Neural cell (in vitro differentiated cells): Measurements from ENCODE around the gene COL27A1. TPM values are rescaled to one million over a fixed set of nuclear protein-coding genes. Genes with fewer than 3 reads are reported as not detected.

ENCODE experiments used
- H2AFZ ChIP-seq: fragments of 200-600, 300-800 bp; sonication (generic), shearing (Covaris generic); 2 replicates; pipeline ENCODE4 v1.6.0; 2014; ENCODE audit warnings: low read depth, mild to moderate bottlenecking, antibody characterized with exemption, low read length, moderate library complexity
- H3F3A ChIP-seq: fragments of 200-600 bp; shearing (Covaris generic); 2 replicates; pipeline ENCODE4 v1.6.1; 2016; ENCODE audit warnings: mild to moderate bottlenecking, moderate library complexity, mixed read lengths, antibody characterized with exemption, low read length; ENCODE audit not compliant: insufficient read depth, poor library complexity, severe bottlenecking
- H3K27ac ChIP-seq: fragments of 200-600, 300-800 bp; sonication (generic), shearing (Covaris generic); 2 replicates; pipeline ENCODE4 v1.5.1; 2014; ENCODE audit warnings: mild to moderate bottlenecking, low read length, moderate library complexity
- H3K27me3 ChIP-seq: fragments of 300-800, 200-600 bp; sonication (generic), shearing (Covaris generic); 2 replicates; pipeline ENCODE4 v1.6.0; 2014; ENCODE audit warnings: mild to moderate bottlenecking, low read depth, low read length, moderate library complexity; ENCODE audit not compliant: insufficient read depth
- H3K36me3 ChIP-seq: fragments of 300-800, 200-600 bp; sonication (generic), shearing (Covaris generic); 2 replicates; pipeline ENCODE4 v1.5.1; 2014; ENCODE audit warnings: mild to moderate bottlenecking, antibody characterized with exemption, low read length, moderate library complexity; ENCODE audit not compliant: insufficient read depth
- H3K4me2 ChIP-seq: fragments of 300-800, 200-600 bp; sonication (generic), shearing (Covaris generic); 2 replicates; pipeline ENCODE4 v1.6.0; 2014; ENCODE audit warnings: mild to moderate bottlenecking, low read length
- H3K4me3 ChIP-seq: fragments of 300-800, 200-600 bp; sonication (generic), shearing (Covaris generic); 2 replicates; pipeline ENCODE4 v1.5.1; 2014; ENCODE audit warnings: mild to moderate bottlenecking, low read length, moderate library complexity
- H3K79me2 ChIP-seq: fragments of 200-600 bp; shearing (Covaris generic); replicated peaks from 2 replicates; pipeline ENCODE4 v1.6.0; 2014; ENCODE audit warnings: mild to moderate bottlenecking, low read length, moderate library complexity; ENCODE audit not compliant: insufficient read depth
- H3K9ac ChIP-seq: fragments of 300-800, 200-600 bp; sonication (generic), shearing (Covaris generic); 2 replicates; pipeline ENCODE4 v1.6.1; 2016; ENCODE audit warnings: mild to moderate bottlenecking, low read length, mixed read lengths
- H3K9me2 ChIP-seq: fragments of 200-600 bp; shearing (Covaris generic); 2 replicates; pipeline ENCODE4 v1.6.1; 2016; ENCODE audit warnings: mild to moderate bottlenecking, low read length, mixed read lengths; ENCODE audit not compliant: insufficient read depth
- H3K9me3 ChIP-seq: fragments of 200-600, 300-800 bp; sonication (generic), shearing (Covaris generic); 2 replicates; pipeline ENCODE4 v1.6.1; 2016; ENCODE audit warnings: mild to moderate bottlenecking, mixed run types, low read length, moderate library complexity, mixed read lengths
- H4K20me1 ChIP-seq: fragments of 200-600 bp; shearing (Covaris generic); 2 replicates; pipeline ENCODE4 v1.6.1; 2016; ENCODE audit warnings: mild to moderate bottlenecking, mixed run types; ENCODE audit not compliant: insufficient read depth
- CTCF ChIP-seq: fragments of 450-650 bp; IDR thresholded peaks from 2 replicates; pipeline ENCODE4 v1.5.1; 2014; ENCODE audit warnings: antibody characterized with exemption, mild to moderate bottlenecking, moderate library complexity; ENCODE audit not compliant: poor library complexity, severe bottlenecking
- EP300 ChIP-seq: fragments of 450-650 bp; conservative IDR thresholded peaks from 2 replicates; pipeline ENCODE4 v1.6.1; 2014; ENCODE audit warnings: antibody characterized with exemption, mild to moderate bottlenecking, moderate library complexity; ENCODE audit not compliant: poor library complexity, severe bottlenecking
- EZH2 ChIP-seq: fragments of 200-600, 300-800 bp; shearing (Covaris generic), sonication (generic); IDR thresholded peaks from 2 replicates; pipeline ENCODE4 v1.6.1; 2014; ENCODE audit warnings: antibody characterized with exemption, low read length, borderline replicate concordance, mild to moderate bottlenecking; ENCODE audit not compliant: insufficient read depth, poor library complexity, severe bottlenecking
- MXI1 ChIP-seq: fragments of 450-650 bp; conservative IDR thresholded peaks from 2 replicates; pipeline ENCODE4 v1.6.1; 2014; ENCODE audit warnings: antibody characterized with exemption, mild to moderate bottlenecking; ENCODE audit not compliant: poor library complexity, severe bottlenecking
- POLR2AphosphoS5 ChIP-seq: IDR thresholded peaks from 2 replicates; pipeline ENCODE4 v1.6.1; 2012
- RAD21 ChIP-seq: fragments of 450-650 bp; conservative IDR thresholded peaks from 2 replicates; pipeline ENCODE4 v1.6.1; 2014; ENCODE audit warnings: antibody characterized with exemption, mild to moderate bottlenecking, moderate library complexity
- REST ChIP-seq: IDR thresholded peaks from 2 replicates; pipeline ENCODE4 v1.6.1; 2012; ENCODE audit warnings: borderline replicate concordance
- SMC3 ChIP-seq: fragments of 450-650 bp; conservative IDR thresholded peaks from 2 replicates; pipeline ENCODE4 v1.6.1; 2014; ENCODE audit warnings: antibody characterized with exemption, mild to moderate bottlenecking, moderate library complexity; ENCODE audit not compliant: poor library complexity
- TAF1 ChIP-seq: IDR thresholded peaks from 2 replicates; pipeline ENCODE4 v1.6.1; 2012; ENCODE audit warnings: low read depth
- polyA plus RNA-seq: library from polyadenylated mRNA; depleted of rRNA; stranded (reverse); fragments of >200 nt; gene quantifications from 2 replicates; pipeline ENCODE4 v1.2.3, GENCODE V29; 2014

The COL27A1 gene
- polyA plus RNA-seq, 1 donor from 2014 or later: 0.25 TPM

- H3K9ac ChIP-seq: no peak overlapping the region
- H3K9me3 ChIP-seq: no peaks in the 10 kb centered on the region
- no peaks in the 10 kb centered on the region for H3K27me3 ChIP-seq
- no peak overlapping the region for H3K27ac ChIP-seq
- H3K36me3 ChIP-seq: no peaks in the 10 kb centered on the region
- H4K20me1 ChIP-seq: no peaks in the 10 kb centered on the region
- no peak for TF ChIP-seq POLR2AphosphoS5
- TF ChIP-seq EZH2: no peak
- TF ChIP-seq MXI1: no peak
- no peak for TF ChIP-seq SMC3
- TF ChIP-seq TAF1: no peak
- no peaks in the 10 kb centered on the region for H3F3A ChIP-seq
- no peak overlapping the region for H2AFZ ChIP-seq
- no peak overlapping the region for H3K4me3 ChIP-seq
- no peaks in the 10 kb centered on the region for H3K9me2 ChIP-seq
- no peak overlapping the region for H3K4me2 ChIP-seq
- H3K79me2 ChIP-seq: no peaks in the 10 kb centered on the region
Observed at GRCh38 chr9:114164191-114164794, 9.0 kb downstream of the COL27A1 start.

GRCh38 chr9:114165407-114166102 is 10.2 kb downstream of the COL27A1 start:
- H2AFZ ChIP-seq: no peak overlapping the region
- no peaks in the 10 kb centered on the region for H4K20me1 ChIP-seq
- no peaks in the 10 kb centered on the region for H3K9me3 ChIP-seq
- no peak overlapping the region for H3K9ac ChIP-seq
- no peak overlapping the region for H3K4me2 ChIP-seq
- no peaks in the 10 kb centered on the region for H3F3A ChIP-seq
- no peak for TF ChIP-seq REST
- no peak for TF ChIP-seq EP300
- TF ChIP-seq TAF1: no peak
- TF ChIP-seq MXI1: no peak
- no peak for TF ChIP-seq RAD21
- no peak for TF ChIP-seq POLR2AphosphoS5
- no peak for TF ChIP-seq CTCF
- no peak for TF ChIP-seq SMC3
- TF ChIP-seq EZH2: no peak
- no peaks in the 10 kb centered on the region for H3K9me2 ChIP-seq
- no peaks in the 10 kb centered on the region for H3K79me2 ChIP-seq
- no peak overlapping the region for H3K4me3 ChIP-seq
- no peak overlapping the region for H3K27ac ChIP-seq
- no peaks in the 10 kb centered on the region for H3K27me3 ChIP-seq
- H3K36me3 ChIP-seq: no peaks in the 10 kb centered on the region
